GM12892 (cell line): ENCODE data around the gene TAOK3.

Experiments
- POLR2A ChIP-seq: IDR thresholded peaks from 2 replicates; pipeline ENCODE4 v1.6.1; 2011; ENCODE audit warnings: low read depth, low read length, control low read depth
- POLR2AphosphoS5 ChIP-seq: IDR thresholded peaks from 2 replicates; pipeline ENCODE4 v1.6.1; 2011; ENCODE audit warnings: low read depth, low read length, control low read depth
- TAF1 ChIP-seq: IDR thresholded peaks from 2 replicates; pipeline ENCODE4 v1.6.1; 2011; ENCODE audit warnings: low read depth, mild to moderate bottlenecking, control low read depth, low read length, borderline replicate concordance

- TF ChIP-seq TAF1: no peak
- TF ChIP-seq POLR2AphosphoS5: no peak
- TF ChIP-seq POLR2A: no peak
Measured at GRCh38 chr12:118418385-118419057, 45.8 kb upstream of the TAOK3 start.
